Esophagus muscularis mucosa (tissue), 4 donors: ENCODE data around the gene CD163. TPM values are rescaled to one million over a fixed set of nuclear protein-coding genes. Genes with fewer than 3 reads are reported as not detected.

Experiments
- DNase-seq: peaks from one replicate; pipeline ENCODE4 v3.0.0-alpha.2; 2017; ENCODE audit errors: extremely low spot score
- H3K27ac ChIP-seq, 4 donors: fragments of 200-600 bp; sonication (generic); replicated peaks in 1 of 4; 1 replicate in 3 of 4; 2 replicates in 1 of 4; pipeline ENCODE4 v1.5.1; 2016 to 2019; ENCODE audit warnings: mild to moderate bottlenecking in 1 of 4
- H3K27me3 ChIP-seq, 4 donors: fragments of 200-600 bp; sonication (generic); one replicate each; pipeline versions ENCODE4 v1.5.1 to v1.6.0; 2016 to 2019
- H3K36me3 ChIP-seq, 4 donors: fragments of 200-600 bp; sonication (generic); one replicate each; pipeline ENCODE4 v1.5.1; 2016 to 2019
- H3K4me1 ChIP-seq, 4 donors: fragments of 200-600 bp; sonication (generic); one replicate each; pipeline ENCODE4 v1.5.1; 2016 to 2019
- H3K4me3 ChIP-seq, 4 donors: fragments of 200-600 bp; sonication (generic); 1 replicate in 2 of 4; 2 replicates in 2 of 4; pipeline ENCODE4 v1.5.1; 2016 to 2019; ENCODE audit warnings: mild to moderate bottlenecking in 4 of 4, moderate library complexity in 1 of 4
- H3K9me3 ChIP-seq, 4 donors: fragments of 200-600 bp; sonication (generic); 1 replicate in 3 of 4; 2 replicates in 1 of 4; pipeline ENCODE4 v1.5.1; 2016 to 2019
- EP300 ChIP-seq: sonication (generic); formaldehyde crosslinking; IDR thresholded peaks from one replicate; pipeline ENCODE4 v1.6.1; 2017; ENCODE audit warnings: antibody characterized with exemption
- POLR2A ChIP-seq: fragments of 450-650 bp; IDR thresholded peaks from one replicate; pipeline ENCODE4 v1.6.1; 2017; ENCODE audit warnings: antibody characterized with exemption, moderate library complexity, mild to moderate bottlenecking, low read depth
- POLR2AphosphoS5 ChIP-seq, 2 donors: sonication (generic); formaldehyde crosslinking; IDR thresholded peaks; one replicate each; pipeline ENCODE4 v1.6.1; 2017; ENCODE audit warnings: antibody characterized with exemption in 2 of 2
- WGBS: methylation state at CpG from one replicate; pipeline ENCODE4 v1.1.5; 2018; 5-methylcytosine and 5-hydroxymethylcytosine counted together
- intact Hi-C: fragments of 100-400 bp; cut with DNase I; formaldehyde crosslinking; loops from one replicate; pipeline ENCODE4 v1.15.1; 2023
- total RNA-seq, 4 donors: library from RNA; depleted of rRNA; stranded (reverse); fragments of >200 nt; gene quantifications; one replicate each; pipeline versions ENCODE4 v1.1.0 to v1.2.1, GENCODE V29; 2016
- TF ChIP-seq, protein P1 (sequence below), 3 experiments: fragments of 200-600 bp in 2 of 3; fragments of 450-650 bp in 1 of 3; sonication (generic) in 2 of 3; IDR thresholded peaks; one replicate each; pipeline ENCODE4 v1.5.1; 2017 to 2019; ENCODE audit warnings: antibody characterized with exemption in 3 of 3, mild to moderate bottlenecking in 2 of 3, moderate library complexity in 1 of 3

Gene CD163
- total RNA-seq, 4 donors from 2014 or later = 96.0 to 327 (median 203) TPM

DNA sequence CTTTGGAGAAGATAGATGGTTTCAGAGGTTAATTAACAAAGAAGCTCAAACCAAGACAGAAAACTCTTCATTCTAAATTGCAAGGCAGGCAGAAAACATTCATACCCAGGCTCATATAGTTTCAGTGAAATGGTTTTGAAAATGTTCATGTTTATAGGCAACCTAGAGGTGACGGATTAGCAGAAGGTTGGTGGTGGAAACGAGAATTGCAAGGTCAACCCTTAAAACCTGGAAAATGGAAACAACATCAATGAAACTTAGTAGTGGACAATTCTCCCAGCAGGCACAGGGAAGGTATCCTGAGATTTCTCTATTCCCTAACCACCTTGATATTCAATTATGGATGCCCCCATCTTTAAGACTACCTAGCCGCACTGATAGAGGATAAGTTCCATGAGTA is 965 bp downstream of the CD163 start:
- Histone ChIP-seq H3K27me3 (no peaks in the 10 kb centered on the region), H3K9me3 (no peaks in the 10 kb centered on the region), H3K36me3 (no peaks in the 10 kb centered on the region), H3K4me1 (no peaks in the 10 kb centered on the region), H3K27ac (peak overlapping the region; percentile 7 to 35 (median 33)), H3K4me3 (peak overlapping the region; percentile 16 to 36 (median 24))
- intact Hi-C loops = no loop called here
- TF ChIP-seq, protein P1, sequence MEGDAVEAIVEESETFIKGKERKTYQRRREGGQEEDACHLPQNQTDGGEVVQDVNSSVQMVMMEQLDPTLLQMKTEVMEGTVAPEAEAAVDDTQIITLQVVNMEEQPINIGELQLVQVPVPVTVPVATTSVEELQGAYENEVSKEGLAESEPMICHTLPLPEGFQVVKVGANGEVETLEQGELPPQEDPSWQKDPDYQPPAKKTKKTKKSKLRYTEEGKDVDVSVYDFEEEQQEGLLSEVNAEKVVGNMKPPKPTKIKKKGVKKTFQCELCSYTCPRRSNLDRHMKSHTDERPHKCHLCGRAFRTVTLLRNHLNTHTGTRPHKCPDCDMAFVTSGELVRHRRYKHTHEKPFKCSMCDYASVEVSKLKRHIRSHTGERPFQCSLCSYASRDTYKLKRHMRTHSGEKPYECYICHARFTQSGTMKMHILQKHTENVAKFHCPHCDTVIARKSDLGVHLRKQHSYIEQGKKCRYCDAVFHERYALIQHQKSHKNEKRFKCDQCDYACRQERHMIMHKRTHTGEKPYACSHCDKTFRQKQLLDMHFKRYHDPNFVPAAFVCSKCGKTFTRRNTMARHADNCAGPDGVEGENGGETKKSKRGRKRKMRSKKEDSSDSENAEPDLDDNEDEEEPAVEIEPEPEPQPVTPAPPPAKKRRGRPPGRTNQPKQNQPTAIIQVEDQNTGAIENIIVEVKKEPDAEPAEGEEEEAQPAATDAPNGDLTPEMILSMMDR (IDR thresholded peaks at IDR 0.05) = no peak
- TF ChIP-seq POLR2AphosphoS5 (IDR thresholded peaks at IDR 0.05) (no peak), POLR2A (no peak), EP300 (no peak)
- WGBS = 84% methylated on average over 3 of the region's 3 CpGs
- no peak for DNase-seq

DNA sequence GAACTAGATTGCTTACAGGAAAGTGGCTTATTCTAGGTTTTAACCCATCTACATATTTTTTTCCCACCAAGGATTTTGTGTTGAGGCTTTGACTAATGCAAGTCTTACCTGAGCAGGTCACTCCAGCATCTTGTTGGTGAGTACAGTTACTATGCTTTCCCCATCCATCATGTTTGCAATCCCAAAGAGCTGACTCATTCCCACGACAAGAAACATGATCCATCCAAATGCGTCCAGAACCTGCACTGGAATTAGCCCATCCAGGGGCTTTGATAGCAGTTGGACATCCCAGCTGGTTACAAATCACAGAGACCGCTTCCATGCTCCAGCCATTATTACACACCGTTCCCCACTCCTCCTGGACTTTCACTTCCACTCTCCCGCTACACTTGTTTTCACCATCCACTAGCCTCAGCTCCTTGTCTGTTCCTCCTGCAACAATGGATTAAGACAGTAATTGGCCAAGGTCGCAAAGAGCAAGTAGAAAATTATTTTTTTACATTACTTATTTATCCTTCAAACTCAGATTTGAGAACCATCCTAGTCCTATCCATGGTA is 2.5 kb downstream of the CD163 start:
- no peaks in the 10 kb centered on the region for H3K9me3 ChIP-seq
- WGBS = 75% methylated on average over 6 of the region's 6 CpGs
- peak overlapping the region; percentile 16 to 31 (median 24) for H3K4me3 ChIP-seq

DNA sequence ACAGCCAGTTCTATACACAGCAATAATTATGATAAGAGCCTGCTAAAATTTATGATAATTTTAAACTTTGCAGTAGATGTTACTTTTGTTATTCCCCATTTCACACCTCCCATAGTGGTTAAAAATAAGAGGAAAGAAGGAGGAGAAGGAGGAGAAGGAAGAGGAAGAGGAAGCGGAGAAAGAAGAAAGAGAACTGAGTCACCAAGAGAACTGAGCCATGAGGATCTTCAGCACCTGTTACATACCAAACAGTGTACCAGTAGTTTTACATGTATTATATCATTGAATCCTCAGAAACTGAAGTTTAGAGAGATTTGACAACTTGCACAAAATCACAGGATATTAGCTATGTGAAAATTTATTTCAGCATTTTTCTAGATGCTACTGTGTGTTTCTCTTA is 3.9 kb downstream of the CD163 start:
- DNase-seq = no peak
- no peaks in the 10 kb centered on the region for H3K9me3 ChIP-seq
- peak overlapping the region; percentile 7 to 54 (median 30) for H3K27ac ChIP-seq
- peak overlapping the region; percentile 10 to 42 (median 17) for H3K4me3 ChIP-seq
- TF ChIP-seq, protein P1 (IDR thresholded peaks at IDR 0.05) = no peak
- TF ChIP-seq POLR2AphosphoS5 (IDR thresholded peaks at IDR 0.05) (no peak), EP300 (no peak), POLR2A (no peak)
- intact Hi-C loops = no loop called here
- no peaks in the 10 kb centered on the region for H3K4me1 ChIP-seq
- 90% methylated on average over 1 of the region's 1 CpG for WGBS
- no peaks in the 10 kb centered on the region for H3K36me3 ChIP-seq
- no peaks in the 10 kb centered on the region for H3K27me3 ChIP-seq

More for the DNA sequence above, 2.5 kb downstream of the CD163 start:
- H3K27me3 ChIP-seq = no peaks in the 10 kb centered on the region
- no peaks in the 10 kb centered on the region for H3K36me3 ChIP-seq
- intact Hi-C loops = no loop called here
- H3K4me1 ChIP-seq = no peaks in the 10 kb centered on the region
- no peak for DNase-seq
- peak overlapping the region in 3 of 4 donors; percentile 13 to 45 (median 35) for H3K27ac ChIP-seq
- TF ChIP-seq EP300 (no peak), POLR2AphosphoS5 (IDR thresholded peaks at IDR 0.05) (peak in 1 of 2 donors; percentile 8)

DNA sequence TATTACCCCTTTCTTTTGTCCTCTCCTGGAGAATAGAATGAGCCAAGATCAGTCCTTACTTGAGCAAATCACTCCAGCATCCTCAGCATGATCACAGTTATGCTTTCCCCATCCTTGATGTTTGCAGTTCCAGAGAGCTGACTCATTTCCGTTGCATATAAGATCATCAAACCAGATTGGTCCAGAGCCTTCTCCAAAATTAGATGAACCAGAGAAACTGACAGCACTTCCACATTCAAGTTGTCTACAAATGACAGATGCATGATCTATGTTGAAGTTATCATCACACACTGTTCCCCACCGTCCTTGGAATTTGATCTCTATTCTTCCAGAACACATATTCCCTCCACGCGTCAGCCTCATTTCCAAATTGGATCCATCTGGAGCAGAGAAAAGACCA is 4.8 kb downstream of the CD163 start:
- WGBS = 19% methylated on average over 4 of the region's 4 CpGs
- Histone ChIP-seq H3K4me1 (no peaks in the 10 kb centered on the region), H3K27me3 (no peaks in the 10 kb centered on the region), H3K9me3 (no peaks in the 10 kb centered on the region), H3K36me3 (no peaks in the 10 kb centered on the region), H3K4me3 (peak overlapping the region in 2 of 4 donors; percentile 14 to 42), H3K27ac (peak overlapping the region in 2 of 4 donors; percentile 35 to 54)
- intact Hi-C loops = no loop called here
- peak in 1 of 2 donors; percentile 67 for TF ChIP-seq POLR2AphosphoS5 (IDR thresholded peaks at IDR 0.05)
- no peak for TF ChIP-seq EP300
- DNase-seq = no peak

DNA sequence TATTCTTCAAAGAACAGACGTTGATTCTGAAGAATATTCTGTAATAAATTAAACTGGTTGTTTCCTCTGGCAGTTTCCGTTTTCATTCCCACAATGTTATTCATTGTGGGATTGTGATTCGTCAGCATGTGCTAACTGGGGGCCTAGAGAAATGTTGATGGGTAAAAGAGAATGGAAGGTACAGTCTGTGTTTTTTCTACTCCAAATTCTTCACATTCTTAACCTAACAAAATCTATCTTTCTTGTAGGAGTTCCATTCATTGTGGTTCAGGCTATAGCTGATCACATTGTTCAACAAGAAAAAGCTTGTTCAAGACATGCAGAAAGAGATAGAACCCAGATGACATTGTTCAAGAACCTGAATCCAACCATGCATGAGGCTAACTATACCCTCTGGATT is 5.9 kb downstream of the CD163 start:
- WGBS = 46% methylated on average over 3 of the region's 3 CpGs
- H3K4me3 ChIP-seq = peak overlapping the region in 2 of 4 donors; percentile 6 to 11

More for the DNA sequence above, 5.9 kb downstream of the CD163 start:
- no peak for DNase-seq
- no peaks in the 10 kb centered on the region for H3K36me3 ChIP-seq
- H3K9me3 ChIP-seq = no peaks in the 10 kb centered on the region
- H3K27ac ChIP-seq = peak overlapping the region in 3 of 4 donors; percentile 35 to 53 (median 36)
- TF ChIP-seq POLR2A = no peak
- TF ChIP-seq, protein P1 (IDR thresholded peaks at IDR 0.05) = no peak
- no peak for TF ChIP-seq EP300
- no peak for TF ChIP-seq POLR2AphosphoS5 (IDR thresholded peaks at IDR 0.05)
- intact Hi-C loops = no loop called here
- no peaks in the 10 kb centered on the region for H3K27me3 ChIP-seq
- no peaks in the 10 kb centered on the region for H3K4me1 ChIP-seq
